ENCODE measurements around the gene KRT10.
"Not testable (repeated sequence)": the region's sequence is repeated elsewhere in the genome, so short reads cannot be mapped to it uniquely, and the experiment has no call there.

Gene KRT10

DNA sequence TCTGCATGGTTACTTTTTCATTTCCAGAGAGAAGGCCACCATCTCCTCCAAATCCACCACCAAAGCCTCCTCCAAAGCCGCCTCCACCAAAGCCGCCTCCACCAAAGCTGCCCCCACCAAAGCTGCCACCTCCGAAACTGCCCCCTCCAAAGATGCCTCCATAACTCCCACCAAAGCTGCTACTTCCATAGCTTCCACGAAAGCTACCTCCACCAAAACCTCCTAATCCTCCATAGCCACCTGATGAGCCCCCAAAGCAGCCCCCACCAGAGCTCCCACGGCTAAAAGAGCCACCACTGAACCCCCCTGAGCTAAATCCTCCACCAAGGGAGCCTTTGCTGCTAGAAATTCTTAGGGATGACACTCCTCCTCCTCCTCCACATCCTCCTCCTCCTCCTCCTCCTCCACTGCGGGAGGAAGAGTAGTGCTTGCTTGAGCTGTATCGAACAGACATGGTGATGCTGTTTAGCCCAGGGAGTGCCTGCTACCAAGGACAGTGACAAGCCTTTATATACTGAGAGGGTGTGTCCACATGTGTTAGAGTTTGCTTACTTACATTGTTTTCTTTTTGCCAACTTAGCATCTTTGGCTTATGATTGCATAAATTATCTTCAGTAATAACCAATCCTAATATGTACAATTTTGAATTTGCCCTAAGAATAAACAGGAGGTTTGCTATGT lies at the start of gene KRT10:
Gene KRT10 (minus strand): TSS at position 483 of the 681 bp plus-strand sequence. CDS start 29 bp downstream, at position 454.
- no peak for DNase-seq (ENCODE audit: low read depth in 2 of 2)

DNA sequence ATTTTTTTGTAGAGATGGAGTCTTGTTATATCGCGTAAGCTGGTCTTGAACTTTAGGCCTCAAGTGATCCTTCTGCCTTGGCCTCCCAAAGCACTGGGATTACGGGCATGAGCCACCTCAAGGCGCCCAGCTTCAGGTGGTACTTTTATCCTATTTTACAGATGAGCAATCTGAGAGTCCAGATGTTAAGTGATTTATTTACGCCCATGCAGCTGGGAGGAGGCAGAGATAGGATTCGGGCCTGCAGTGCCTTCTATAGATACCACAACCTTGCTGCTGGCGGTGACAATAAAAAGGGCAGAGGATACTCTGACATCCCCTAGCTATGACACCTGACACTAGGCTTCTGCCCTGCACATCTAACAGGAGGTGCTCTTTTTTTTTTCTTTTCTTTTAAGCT lies 48.9 kb upstream of the KRT10 start:
- DNase-seq (ENCODE audit: low read depth in 2 of 2), result no peak

DNA sequence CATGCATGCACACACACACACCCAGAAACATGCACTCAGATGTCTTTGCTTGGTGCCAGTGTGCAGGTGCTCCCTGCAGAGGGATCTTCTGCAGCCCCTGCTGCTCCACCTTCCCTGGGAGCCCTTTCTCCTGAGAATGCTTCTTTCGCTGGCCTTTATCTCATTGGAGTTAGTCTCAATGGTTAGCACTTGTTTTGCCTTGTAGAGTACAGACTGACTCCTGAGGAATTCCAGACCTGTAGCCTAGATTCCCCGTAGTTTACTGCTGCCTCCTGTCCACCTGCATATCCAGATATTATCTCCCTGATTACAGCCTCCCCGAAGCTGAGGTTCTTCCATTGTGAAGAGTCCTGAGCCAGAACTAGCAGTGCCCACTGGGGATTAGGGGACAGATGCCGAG lies 47.7 kb upstream of the KRT10 start:
- DNase-seq (ENCODE audit: low read depth in 2 of 2), result no peak

DNA sequence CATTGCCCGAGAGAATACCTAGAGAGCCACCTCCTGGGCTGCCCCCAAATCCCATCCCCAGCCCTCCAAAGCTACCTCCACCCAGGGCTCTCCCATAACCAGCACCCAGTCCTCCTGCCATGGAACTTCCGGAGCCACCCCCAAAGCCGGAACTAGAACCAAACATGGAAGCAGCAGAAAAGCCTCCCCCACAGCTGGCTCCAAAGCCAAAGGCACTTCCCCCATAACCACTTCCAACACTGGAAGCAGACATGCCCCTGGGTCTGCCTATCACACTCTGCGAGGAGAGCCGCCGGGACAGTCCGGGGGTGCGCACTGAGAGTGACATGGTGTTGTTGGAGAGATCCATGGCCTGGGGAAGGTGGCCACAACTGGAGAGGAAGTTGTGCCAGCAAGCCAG lies 44.4 kb upstream of the KRT10 start, which contains the start of gene KRT12:
Gene KRT12 (minus strand): TSS at position 386 of the 400 bp plus-strand sequence. CDS start 37 bp downstream, at position 349.
- DNase-seq (ENCODE audit: low read depth in 2 of 2), result no peak

DNA sequence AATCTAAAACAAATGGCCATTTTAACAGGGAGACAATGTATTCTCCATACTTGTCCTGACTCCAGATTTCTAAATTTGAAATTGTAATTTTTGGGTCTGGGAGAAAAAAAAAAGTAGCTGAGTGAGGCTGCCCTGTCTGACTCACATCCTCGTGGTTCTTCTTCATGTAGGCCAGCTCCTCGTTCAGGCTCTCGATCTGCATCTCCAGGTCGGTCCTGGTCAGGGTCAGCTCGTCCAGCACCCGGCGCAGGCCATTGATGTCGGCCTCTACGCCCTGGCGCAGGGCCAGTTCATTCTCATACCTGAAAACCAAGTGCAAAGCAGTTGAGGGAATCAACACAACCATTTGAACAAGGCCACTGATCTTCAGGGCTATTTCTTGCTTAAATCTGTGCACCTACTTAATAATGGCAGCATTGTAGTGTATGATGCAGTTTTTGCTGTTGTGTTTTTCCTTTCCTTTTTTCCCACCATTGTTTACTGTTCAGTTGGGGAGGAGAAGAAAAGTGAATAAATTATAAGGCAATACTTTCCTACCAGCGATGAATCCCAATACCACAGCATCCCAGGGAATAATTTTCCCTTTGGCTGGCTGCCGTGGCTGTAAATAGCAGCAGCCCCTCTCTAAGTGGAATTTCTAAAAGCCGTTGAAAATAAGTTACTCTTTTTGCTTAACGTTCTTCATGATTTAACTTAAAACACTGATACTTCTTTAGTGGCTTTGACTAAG lies 42.4 kb upstream of the KRT10 start:
- no peak for DNase-seq (ENCODE audit: low read depth in 2 of 2)

DNA sequence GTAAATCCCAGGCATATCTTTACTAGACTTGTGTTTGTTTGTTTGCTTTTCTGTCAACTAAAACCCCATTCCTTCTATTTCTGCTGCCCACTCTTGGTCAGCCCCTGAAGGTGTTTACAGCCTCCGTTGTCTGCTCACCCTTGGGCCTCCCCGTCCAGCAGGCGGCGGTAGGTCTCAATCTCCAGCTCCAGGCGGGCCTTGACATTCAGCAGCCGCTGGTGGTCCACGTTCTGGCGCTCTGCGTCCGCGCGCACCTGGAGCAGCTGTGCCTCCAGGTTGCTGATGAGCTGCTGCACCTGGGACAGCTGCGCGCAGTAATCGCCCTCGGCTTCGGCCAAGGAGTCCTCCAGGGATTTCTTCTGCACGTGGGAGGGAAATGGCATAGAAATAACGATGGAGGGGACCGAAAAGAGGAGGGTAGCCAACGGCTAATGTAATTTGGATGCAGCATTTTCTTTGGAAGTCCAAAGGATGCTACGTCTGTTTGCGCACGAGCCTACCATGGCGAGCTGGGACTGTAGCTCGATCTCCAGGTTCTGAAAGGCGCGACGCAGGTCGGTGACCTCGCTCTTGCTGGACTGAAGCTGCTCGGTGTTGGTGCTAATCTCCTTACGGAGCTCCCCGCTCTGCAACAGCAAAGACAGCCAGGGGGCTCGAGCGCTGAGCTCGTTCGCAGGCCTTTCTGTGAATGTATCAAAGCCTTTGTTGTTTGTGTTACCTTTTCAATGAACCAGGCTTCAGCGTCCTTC lies 40.7 kb upstream of the KRT10 start:
- no peak for DNase-seq (ENCODE audit: low read depth in 2 of 2)

DNA sequence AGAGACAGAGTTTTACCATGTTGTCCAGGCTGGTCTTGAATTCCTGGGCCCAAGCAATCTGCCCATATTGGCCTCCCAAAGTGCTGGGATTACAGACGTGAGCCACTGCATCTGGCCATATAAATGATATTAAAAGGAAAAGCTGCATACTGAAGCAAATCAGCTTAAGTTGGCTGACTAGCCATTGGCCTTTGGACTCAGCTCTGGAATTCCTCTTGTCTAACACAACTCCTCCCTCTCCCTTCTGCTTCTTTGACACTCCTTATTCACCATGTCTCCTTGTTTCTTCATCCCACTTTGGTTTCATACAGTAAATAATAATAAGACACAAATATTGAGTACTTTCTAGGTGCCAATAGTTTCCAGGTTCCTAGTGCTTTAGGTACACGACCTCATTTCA lies 37.1 kb upstream of the KRT10 start:
- DNase-seq (ENCODE audit: low read depth in 2 of 2), result no peak

DNA sequence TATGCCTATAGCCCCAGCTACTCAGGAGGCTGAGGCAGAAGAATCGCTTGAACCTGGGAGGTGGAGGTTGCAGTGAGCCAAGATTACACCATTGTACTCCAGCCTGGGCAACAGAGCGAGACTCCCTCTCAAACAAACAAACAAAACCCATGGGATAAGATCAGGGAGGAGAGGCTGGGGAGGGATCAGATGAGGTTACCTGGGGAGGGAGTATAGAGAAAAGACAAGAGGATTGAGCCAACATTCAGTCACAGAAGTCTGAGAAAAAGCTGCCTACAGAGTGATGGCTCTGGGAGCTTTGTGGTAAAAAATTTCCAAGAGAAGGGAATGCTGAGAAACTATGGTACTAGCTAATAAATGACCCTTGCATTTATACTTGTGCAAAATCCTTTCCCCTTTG lies 36.3 kb upstream of the KRT10 start:
- DNase-seq (ENCODE audit: low read depth in 2 of 2), result not testable (repeated sequence)

DNA sequence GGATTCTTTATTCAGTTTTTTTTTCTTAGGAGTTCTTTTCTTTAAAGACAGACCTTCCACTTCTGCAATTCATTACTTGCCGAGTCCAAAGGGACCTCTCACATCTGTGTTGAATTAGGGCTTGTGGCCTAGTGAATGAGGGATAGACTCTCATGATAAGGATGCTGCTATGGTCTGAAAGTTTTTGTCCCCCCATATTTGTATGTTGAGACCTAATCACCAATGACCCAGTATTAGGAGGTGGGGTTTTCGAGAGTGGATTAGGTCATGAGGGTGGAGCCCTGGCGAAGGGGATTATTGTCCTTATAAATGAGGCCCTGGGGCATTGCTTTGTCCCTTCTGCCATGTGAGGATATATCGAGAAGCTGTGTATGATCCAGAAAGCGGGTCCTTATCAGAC lies 35.1 kb upstream of the KRT10 start:
- DNase-seq (ENCODE audit: low read depth in 2 of 2), result no peak

DNA sequence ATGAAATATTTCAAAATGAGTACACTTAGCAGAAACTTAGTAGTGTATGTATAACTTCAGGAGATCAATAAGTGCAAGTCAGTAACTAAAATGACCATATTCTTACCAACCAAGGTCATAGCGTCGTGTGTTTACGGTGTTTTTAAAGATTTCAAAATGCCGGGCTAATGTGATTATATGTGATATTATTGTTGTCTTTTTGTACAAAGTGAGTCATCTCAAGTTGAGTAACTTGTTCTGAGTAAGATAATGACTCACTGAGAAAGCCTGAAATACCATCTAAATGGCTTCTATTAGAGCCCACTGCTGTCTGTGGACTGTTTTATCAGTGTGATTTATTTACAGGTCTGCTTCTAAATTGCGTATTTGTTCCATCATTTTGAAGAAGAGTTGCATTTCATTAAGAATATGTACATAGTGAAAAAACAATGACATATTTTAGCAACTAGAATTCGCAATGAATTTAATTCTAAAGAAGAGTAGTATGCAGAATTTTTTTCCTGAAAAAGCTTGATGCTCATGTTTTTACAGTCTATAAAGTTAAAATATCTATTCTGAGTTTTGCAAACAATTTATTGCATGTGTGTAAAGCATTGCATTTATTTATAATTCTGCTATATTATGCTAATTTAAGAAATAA lies 31.9 kb upstream of the KRT10 start:
- no peak for DNase-seq (ENCODE audit: low read depth in 2 of 2)

DNA sequence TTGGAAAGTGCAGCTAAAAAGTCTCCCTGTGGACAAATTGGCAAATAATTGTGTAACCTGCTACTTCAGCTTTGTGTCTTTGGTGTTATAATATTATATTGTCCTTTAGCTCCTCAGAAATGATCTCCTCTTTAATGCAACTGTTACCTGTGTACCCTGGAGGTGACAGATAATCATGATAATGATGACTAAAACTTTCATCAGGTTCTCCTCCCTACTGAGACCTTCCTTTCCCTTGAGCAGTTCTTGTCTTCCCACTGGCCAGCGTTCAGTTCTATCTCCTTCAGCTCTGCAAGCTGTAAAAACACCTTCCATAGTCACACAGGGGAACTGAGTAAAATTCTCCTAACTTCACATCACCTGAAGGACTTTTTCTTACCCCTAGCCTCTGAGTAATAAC lies 29.9 kb upstream of the KRT10 start:
- no peak for DNase-seq (ENCODE audit: low read depth in 2 of 2)

DNA sequence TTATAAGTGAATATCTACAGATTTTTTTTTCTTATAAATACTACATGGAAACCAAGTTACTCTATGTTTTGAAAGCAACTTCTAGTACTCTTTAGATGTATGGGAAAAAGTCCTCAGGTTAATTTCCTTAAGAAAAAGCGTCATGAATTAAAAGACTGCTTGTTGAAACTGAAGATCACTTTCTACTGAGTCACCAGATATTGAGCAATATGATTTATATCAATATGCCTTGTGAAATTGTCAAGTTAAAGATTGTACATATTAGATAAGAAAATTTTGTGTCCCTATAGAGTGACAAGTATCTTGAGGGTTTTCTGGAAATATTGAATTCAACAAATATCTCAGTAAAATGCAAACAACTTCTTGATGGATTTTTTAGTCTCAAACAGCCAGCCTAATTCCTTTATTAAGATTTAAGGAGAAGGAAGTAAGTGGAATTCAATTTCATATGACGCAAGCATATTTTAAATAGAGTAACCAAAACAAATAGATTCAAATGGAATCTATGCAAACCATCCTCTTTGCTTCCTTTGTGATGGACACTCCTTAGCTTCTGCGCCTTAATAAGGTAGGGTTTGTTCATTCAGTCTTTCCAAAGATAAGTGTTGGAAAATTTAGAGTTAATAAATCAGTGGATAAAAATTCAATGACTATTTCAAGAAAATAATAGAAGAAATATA lies 28.0 kb upstream of the KRT10 start:
- DNase-seq (ENCODE audit: low read depth in 2 of 2), result no peak

DNA sequence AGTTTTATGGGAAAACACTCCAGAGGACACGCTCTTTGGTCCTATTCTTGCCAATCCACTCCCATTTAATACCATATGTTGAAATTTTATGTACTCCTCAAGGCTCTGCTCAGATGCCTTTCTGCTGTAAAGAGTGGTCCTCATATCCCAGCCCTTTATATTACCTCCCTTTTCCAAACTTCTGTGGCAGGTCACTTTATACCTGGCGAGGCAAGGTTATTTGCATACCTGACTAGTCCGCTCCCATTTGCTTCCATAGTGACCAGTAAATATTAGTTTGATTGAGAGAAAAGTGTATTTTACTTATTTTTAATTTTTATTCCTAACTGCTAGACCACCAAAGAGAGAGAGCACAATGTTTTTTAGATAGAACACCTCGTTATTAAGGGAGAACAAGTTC lies 27.3 kb upstream of the KRT10 start:
- DNase-seq (ENCODE audit: low read depth in 2 of 2), result no peak

DNA sequence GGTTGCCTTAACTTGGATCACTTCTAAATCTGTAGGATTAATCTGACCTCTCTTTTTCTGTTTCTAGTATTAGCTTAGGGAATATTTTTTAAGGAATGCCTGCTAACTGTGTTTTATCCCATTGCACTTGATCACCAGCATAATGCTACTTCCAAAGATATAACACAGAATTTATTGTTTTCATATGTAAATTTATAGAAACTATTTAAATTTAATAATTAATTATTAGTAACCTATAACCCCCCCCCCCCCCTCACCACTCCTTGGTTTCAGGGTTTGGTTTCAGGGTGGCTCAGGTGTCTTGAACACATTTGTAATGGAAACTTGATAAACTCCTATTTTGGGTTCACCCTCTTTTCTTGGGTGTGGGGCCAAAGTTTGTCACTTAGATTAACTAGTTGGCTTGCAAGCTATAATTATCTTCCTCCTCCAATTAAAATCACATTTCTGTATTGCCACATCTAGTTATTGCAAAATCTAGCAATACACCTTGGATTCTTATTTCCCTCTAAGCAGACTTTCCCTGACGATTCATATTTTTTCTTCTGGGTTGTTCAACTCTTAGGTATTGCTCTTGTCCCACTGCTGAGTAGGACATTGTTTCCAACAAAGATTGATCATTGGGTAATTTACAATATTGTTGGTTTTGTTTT lies 26.3 kb upstream of the KRT10 start:
- no peak for DNase-seq (ENCODE audit: low read depth in 2 of 2)

DNA sequence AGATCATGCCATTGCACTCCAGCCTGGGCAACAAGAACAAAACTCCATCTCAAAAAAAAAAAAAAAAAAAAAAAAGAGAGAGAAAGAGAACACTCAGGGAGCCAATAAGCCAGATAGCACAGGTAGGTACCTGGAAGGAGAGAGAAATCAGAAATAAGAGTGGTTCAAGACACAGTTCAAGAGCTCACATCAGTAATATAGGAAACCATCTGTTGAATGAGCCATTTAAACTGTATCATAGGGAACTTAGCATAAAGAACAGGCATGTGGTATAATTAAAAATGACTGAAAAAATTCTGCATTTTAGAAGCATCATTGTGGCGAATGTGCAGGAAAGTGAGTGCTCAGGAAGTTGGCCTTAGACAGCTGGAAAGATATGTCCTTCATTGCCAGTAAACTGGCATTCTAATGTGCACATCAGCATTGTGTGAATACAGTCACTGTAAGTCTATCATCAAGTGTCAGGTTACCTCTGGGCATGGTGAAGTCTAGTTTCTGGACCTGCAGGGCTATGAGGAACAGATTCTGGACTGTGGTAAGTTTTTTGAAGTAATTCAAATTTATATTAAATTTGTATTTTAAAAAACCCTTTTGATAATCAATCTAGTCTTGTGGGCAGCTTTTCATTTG lies 24.2 kb upstream of the KRT10 start:
- DNase-seq (ENCODE audit: low read depth in 2 of 2), result no peak

DNA sequence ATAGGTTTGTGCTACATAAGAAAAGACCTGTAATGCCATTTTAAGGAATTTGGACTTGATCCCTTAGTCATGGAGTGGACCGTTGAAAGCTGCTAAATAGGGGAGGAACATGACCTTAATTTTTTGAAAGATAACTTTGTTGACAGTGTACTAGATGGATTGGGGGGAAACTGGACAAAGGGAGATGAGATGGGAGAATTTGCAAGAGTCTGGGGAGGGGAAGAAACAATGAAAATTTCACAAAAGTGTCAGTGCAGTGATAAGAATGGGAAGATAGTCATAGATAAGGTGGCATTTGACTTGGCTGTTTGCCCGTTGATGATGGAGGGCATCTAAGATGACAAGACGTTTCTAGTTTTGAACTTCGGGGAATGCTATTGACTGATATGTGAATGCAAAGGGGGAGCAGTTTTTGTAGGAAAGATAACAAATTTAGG lies 22.3 kb upstream of the KRT10 start:
- no peak for DNase-seq (ENCODE audit: low read depth in 2 of 2)

DNA sequence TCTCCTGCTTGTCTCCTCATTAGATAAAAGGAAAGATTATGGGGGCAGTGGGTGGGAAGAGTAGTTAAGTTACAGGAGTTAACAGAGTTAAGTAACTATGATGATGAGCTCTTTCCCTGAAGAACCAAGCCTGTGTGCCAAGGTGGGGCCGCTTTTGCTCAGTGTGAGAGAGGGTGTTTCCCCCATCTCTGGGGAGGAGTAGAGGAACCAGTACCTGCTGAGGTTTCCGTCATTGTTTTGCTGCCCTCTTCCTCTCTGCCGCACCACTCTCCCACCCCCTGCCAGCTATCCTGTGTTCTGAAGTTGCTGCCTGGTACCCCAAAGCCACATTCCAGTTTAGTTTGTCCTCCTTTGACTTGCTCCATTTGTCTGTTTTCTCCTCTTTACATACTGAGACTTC lies 20.8 kb upstream of the KRT10 start:
- DNase-seq (ENCODE audit: low read depth in 2 of 2), result no peak

DNA sequence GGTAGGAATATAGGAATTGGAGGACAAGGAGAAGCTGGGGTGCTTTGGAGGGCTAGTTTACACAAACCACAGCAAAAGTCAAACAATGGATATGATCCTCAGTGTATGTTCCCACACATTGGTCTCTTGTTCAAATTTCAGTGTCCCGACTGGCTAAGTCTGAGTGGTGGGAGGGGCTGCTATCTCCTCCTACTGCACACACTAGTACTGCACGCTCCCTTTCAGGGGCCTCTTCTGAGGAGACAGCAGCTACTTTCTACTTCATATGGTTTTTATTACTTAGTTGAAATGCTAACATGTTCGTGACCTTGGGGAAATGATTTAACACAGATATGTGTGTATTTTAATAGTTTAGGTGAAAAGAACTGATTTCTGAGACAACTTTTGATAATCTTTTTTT lies 18.8 kb upstream of the KRT10 start:
- no peak for DNase-seq (ENCODE audit: low read depth in 2 of 2)

DNA sequence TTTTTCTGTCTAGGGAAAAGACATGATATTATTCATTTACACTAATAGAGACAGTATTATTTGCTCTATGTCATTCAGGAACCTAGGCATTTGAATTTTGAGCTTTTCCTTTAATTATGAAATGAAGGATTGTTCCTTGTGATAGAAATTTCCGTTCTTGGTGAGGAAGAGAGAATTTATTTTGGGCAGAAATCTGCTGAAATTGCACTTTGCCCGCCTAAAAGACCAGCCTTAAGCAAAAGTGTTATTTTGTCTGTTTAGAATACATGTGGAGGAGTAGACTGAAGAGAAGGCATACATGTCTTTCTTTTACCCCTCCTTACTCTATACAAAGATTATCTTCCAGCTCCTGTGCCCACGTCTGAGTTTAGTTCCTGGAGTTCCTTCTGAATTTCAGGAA lies 16.8 kb upstream of the KRT10 start:
- DNase-seq (ENCODE audit: low read depth in 2 of 2), result no peak

DNA sequence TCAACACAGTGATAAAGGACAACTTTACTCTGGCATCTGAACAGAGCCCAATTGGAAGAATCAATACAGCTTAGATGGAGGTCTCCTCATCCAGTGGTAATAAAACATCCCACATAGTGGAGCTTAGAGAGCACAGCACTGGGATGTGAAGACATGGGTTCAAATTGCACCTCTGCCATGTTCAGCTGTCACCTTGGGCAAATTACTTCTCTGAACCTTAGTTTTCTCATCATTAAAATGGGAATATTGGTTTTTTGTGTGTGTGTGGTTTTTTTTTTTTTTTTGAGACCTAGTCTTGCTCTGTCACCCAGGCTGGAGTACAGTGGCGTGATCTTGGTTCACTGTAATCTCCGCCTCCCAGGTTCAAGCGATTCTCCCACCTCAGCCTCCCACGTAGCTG lies 13.6 kb upstream of the KRT10 start:
- DNase-seq (ENCODE audit: low read depth in 2 of 2), result no peak

DNA sequence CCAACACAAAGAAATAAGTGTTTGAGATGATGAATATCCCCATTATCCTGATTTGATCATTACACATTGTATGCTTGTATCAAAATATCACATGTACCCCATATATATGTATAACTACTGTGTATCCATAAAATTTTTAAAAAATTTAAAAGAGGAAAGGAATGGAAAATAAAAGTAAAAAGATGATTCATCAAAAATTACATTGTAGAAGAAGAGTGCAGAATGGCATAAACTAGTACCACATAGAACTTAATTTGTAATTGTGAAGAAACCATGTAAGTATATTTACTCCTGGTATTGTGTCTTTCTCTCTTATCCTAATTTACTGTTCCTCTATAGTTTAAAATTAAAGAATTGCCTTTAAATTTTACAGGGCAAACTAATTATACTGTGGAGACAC lies 11.5 kb upstream of the KRT10 start:
- no peak for DNase-seq (ENCODE audit: low read depth in 2 of 2)

All from stimulated activated CD4-positive, alpha-beta T cell treated with anti-CD3 and anti-CD28 coated beads, Interleukin-1b, Interleukin-23, amount 100 ng/mL, for 1 hour (primary cell).